PC-3 (cell line): ENCODE measurements around the gene TMEM51. TPM values are rescaled to one million over a fixed set of nuclear protein-coding genes. Genes with fewer than 3 reads are reported as not detected.
A peak's percentile ranks its signal among the peaks of the same experiment; 100 is the strongest.

ENCODE experiments used
- ATAC-seq: fragments of 200-7000 bp; cut with Tn5 transposase; 2 replicates; pipeline ENCODE4 v1.9.1; 2020; ENCODE audit warnings: mild to moderate bottlenecking, moderate library complexity
- BruUV-seq: library from RNA; stranded (reverse); fragments of 400-500 nt; replicated peaks from 2 replicates; lab custom pipeline; 2021; lab: Mats Ljungman, UMichigan
- CTCF ChIA-PET: fragments of 300-600 bp; sonication (Branson Sonifier 250); formaldehyde crosslinking; loops from one replicate; lab custom pipeline; 2022; ENCODE audit warnings: antibody characterized with exemption; lab: Charles Lee
- POLR2A ChIA-PET: fragments of 300-600 bp; sonication (Branson Sonifier 250); formaldehyde crosslinking; loops from one replicate; lab custom pipeline; 2022; ENCODE audit warnings: antibody characterized with exemption; ENCODE audit not compliant: unreplicated experiment; lab: Charles Lee
- DNase-seq: peaks from one replicate; pipeline ENCODE4 v3.0.0-alpha.2; 2015
- H2AFZ ChIP-seq: fragments of 300-600 bp; sonication (generic); 2 replicates; pipeline ENCODE4 v1.6.0; 2016; ENCODE audit warnings: antibody characterized with exemption, low read length
- H3F3A ChIP-seq: fragments of 300-600 bp; sonication (generic); one replicate; pipeline ENCODE4 v1.6.0; 2017; ENCODE audit warnings: antibody characterized with exemption, low read length, control low read depth, mild to moderate bottlenecking; ENCODE audit not compliant: unreplicated experiment
- H3K27ac ChIP-seq: fragments of 300-600 bp; sonication (generic); 2 replicates; pipeline ENCODE4 v1.5.1; 2016; ENCODE audit warnings: mild to moderate bottlenecking, low read length
- H3K27me3 ChIP-seq: fragments of 300-600 bp; sonication (generic); 2 replicates; pipeline ENCODE4 v1.6.1; 2016; ENCODE audit warnings: low read length, mixed read lengths
- H3K36me3 ChIP-seq: fragments of 300-600 bp; sonication (generic); 2 replicates; pipeline ENCODE4 v1.6.1; 2016; ENCODE audit warnings: low read depth, mixed run types, low read length, mixed read lengths
- H3K4me1 ChIP-seq: fragments of 300-600 bp; sonication (generic); 2 replicates; pipeline ENCODE4 v1.5.1; 2016; ENCODE audit warnings: low read length; ENCODE audit not compliant: insufficient read depth
- H3K4me2 ChIP-seq: fragments of 300-600 bp; sonication (generic); 2 replicates; pipeline ENCODE4 v1.6.0; 2016; ENCODE audit warnings: low read length
- H3K4me3 ChIP-seq: fragments of 300-600 bp; sonication (generic); 2 replicates; pipeline ENCODE4 v1.5.1; 2016; ENCODE audit warnings: mild to moderate bottlenecking, low read length, mixed read lengths
- H3K79me2 ChIP-seq: fragments of 300-600 bp; sonication (generic); 2 replicates; pipeline ENCODE4 v1.6.1; 2017; ENCODE audit warnings: low read length, mixed read lengths
- H3K9ac ChIP-seq: fragments of 300-600 bp; sonication (generic); 2 replicates; pipeline ENCODE4 v1.6.0; 2016; ENCODE audit warnings: mild to moderate bottlenecking, low read length
- H3K9me2 ChIP-seq: fragments of 300-600 bp; sonication (generic); replicated peaks from 2 replicates; pipeline ENCODE4 v1.6.1; 2016; ENCODE audit warnings: mixed run types, low read length, mixed read lengths
- H3K9me3 ChIP-seq: fragments of 300-600 bp; sonication (generic); 2 replicates; pipeline ENCODE4 v1.6.1; 2016; ENCODE audit warnings: low read length, mixed read lengths
- H4K20me1 ChIP-seq: fragments of 300-600 bp; sonication (generic); 2 replicates; pipeline ENCODE4 v1.6.1; 2016; ENCODE audit warnings: low read length, mixed read lengths
- EZH2 ChIP-seq: fragments of 300-600 bp; sonication (generic); IDR thresholded peaks from one replicate; pipeline ENCODE4 v1.6.1; 2017; ENCODE audit warnings: antibody characterized with exemption, mild to moderate bottlenecking, low read length; ENCODE audit not compliant: unreplicated experiment
- EZH2phosphoT487 ChIP-seq: fragments of 300-600 bp; sonication (generic); IDR thresholded peaks from 2 replicates; pipeline ENCODE4 v1.6.1; 2018; ENCODE audit warnings: mild to moderate bottlenecking, antibody characterized with exemption, low read length, borderline replicate concordance
- intact Hi-C: fragments of 100-400 bp; cut with micrococcal nuclease; formaldehyde crosslinking; loops from 2 replicates; pipeline ENCODE4 v1.9.0; 2023
- total RNA-seq: library from RNA; depleted of rRNA; stranded (reverse); fragments of >200 nt; gene quantifications from 2 replicates; pipeline ENCODE4 v1.2.3, GENCODE V29; 2014
- TF ChIP-seq, protein P1 (sequence below): fragments of 300-600 bp; sonication (generic); conservative IDR thresholded peaks from 2 replicates; pipeline ENCODE4 v1.5.1; 2017; ENCODE audit warnings: antibody characterized with exemption, low read depth, mild to moderate bottlenecking, low read length

The TMEM51 gene
- total RNA-seq, 1 experiment from 2014 or later, result 20.8 TPM

DNA sequence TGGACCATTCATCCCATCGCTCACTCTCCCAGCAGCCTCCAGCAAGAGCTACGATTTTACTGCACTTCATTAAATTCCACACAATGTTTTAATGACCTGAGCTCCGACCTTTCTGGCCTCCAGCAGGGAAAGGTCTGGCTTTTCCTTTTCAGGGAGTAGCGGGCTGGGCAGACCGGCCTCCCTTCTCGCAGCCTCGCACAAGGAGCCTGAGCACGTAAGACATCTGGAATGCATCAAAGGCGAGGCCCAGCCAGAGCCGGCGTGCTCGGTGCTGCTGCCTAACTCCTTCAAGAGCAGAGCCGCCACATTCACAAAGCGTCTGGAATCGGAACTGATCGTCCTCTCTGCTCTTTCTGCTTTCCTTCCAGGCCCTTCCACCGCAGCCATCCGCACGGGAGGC is 61.0 kb downstream of the TMEM51 start:
- no TSS peak for BruUV-seq

DNA sequence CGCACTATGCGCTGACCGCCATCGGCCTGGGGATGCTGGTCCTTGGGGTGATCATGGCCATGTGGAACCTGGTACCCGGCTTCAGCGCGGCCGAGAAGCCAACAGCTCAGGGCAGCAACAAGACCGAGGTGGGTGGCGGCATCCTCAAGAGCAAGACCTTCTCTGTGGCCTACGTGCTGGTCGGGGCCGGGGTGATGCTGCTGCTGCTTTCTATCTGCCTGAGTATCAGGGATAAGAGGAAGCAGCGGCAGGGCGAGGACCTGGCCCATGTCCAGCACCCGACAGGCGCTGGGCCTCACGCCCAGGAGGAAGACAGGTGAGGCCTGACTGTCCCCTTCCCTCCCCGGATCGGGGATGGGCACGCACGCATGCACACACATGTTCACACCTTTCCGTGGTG is 61.6 kb downstream of the TMEM51 start:
- DNase-seq (no peak), ATAC-seq (no peak)
- H3K9me3 ChIP-seq, result no peaks in the 10 kb centered on the region
- BruUV-seq, result no TSS peak
- H3K36me3 ChIP-seq, result no peaks in the 10 kb centered on the region; the same call in 1 of the 2 replicates
- peaks cover 24% of the 10 kb centered on the region for H3K4me1 ChIP-seq
- H3K4me2 ChIP-seq, result no peak overlapping the region
- no peak for TF ChIP-seq EZH2
- TF ChIP-seq EZH2phosphoT487, result no peak
- TF ChIP-seq, protein P1, sequence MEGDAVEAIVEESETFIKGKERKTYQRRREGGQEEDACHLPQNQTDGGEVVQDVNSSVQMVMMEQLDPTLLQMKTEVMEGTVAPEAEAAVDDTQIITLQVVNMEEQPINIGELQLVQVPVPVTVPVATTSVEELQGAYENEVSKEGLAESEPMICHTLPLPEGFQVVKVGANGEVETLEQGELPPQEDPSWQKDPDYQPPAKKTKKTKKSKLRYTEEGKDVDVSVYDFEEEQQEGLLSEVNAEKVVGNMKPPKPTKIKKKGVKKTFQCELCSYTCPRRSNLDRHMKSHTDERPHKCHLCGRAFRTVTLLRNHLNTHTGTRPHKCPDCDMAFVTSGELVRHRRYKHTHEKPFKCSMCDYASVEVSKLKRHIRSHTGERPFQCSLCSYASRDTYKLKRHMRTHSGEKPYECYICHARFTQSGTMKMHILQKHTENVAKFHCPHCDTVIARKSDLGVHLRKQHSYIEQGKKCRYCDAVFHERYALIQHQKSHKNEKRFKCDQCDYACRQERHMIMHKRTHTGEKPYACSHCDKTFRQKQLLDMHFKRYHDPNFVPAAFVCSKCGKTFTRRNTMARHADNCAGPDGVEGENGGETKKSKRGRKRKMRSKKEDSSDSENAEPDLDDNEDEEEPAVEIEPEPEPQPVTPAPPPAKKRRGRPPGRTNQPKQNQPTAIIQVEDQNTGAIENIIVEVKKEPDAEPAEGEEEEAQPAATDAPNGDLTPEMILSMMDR, result no peak
- H3K9me2 ChIP-seq, result no peaks in the 10 kb centered on the region
- ChIA-PET POLR2A (no interaction called here), CTCF (no interaction called here)
- H2AFZ ChIP-seq, result no peak overlapping the region
- intact Hi-C loops, result no loop called here
- H3K27me3 ChIP-seq, result no peaks in the 10 kb centered on the region
- H3F3A ChIP-seq, result no peaks in the 10 kb centered on the region
- no peaks in the 10 kb centered on the region for H4K20me1 ChIP-seq
- H3K27ac ChIP-seq, result no peak overlapping the region
- H3K79me2 ChIP-seq, result no peaks in the 10 kb centered on the region
- H3K9ac ChIP-seq, result no peak overlapping the region
- H3K4me3 ChIP-seq, result no peak overlapping the region

More for the DNA sequence above, 61.0 kb downstream of the TMEM51 start:
- H3K9ac ChIP-seq, result no peak overlapping the region
- no peaks in the 10 kb centered on the region for H3K9me3 ChIP-seq
- ChIA-PET POLR2A (no interaction called here), CTCF (no interaction called here)
- no peaks in the 10 kb centered on the region for H4K20me1 ChIP-seq
- no peaks in the 10 kb centered on the region for H3K27me3 ChIP-seq
- ATAC-seq (no peak), DNase-seq (no peak)
- H3K4me1 ChIP-seq, result peaks cover 23% of the 10 kb centered on the region
- no peak overlapping the region for H3K4me3 ChIP-seq
- 0 out of 2 replicates have a peak, but pooled peaks cover 2% of the 10 kb centered on the region for H3K79me2 ChIP-seq
- no peaks in the 10 kb centered on the region; the same call in 1 of the 2 replicates for H3K36me3 ChIP-seq
- H3K4me2 ChIP-seq, result no peak overlapping the region
- TF ChIP-seq EZH2, result no peak
- TF ChIP-seq, protein P1, result no peak
- TF ChIP-seq EZH2phosphoT487, result no peak
- no peaks in the 10 kb centered on the region for H3K9me2 ChIP-seq
- intact Hi-C loops, result no loop called here
- H3K27ac ChIP-seq, result no peak overlapping the region
- H3F3A ChIP-seq, result no peaks in the 10 kb centered on the region
- no peak overlapping the region for H2AFZ ChIP-seq

DNA sequence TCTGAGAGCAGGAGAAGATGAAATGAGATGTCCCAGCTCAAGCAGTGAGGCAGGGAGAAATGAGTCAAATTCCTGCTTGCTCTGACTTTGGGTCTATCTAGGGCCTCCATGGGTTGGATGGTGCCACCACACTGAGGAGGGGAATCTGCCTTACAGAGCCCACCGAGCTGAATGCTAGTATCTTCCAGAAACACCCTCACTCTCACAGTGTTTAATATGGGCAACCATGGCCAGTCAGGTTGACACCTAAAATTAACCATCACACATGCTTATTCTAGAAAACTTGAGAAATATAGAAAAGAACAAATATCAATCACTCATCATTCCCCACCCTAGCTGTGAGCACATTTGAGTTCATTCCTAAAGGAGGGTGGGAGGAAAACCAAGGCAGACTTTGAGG is 64.1 kb downstream of the TMEM51 start:
- BruUV-seq, result no TSS peak
- Histone ChIP-seq H3K4me3 (no peak overlapping the region), H3K9me3 (no peaks in the 10 kb centered on the region), H3K79me2 (no peaks in the 10 kb centered on the region), H3K27me3 (no peaks in the 10 kb centered on the region), H3K27ac (peak overlapping the region; percentile 78), H3K4me2 (0 out of 2 replicates have a peak overlapping the region, but pooled peaks have one; percentile 3), H3K4me1 (peaks cover 24% of the 10 kb centered on the region), H3F3A (no peaks in the 10 kb centered on the region), H3K9me2 (no peaks in the 10 kb centered on the region), H4K20me1 (no peaks in the 10 kb centered on the region), H3K36me3 (no peaks in the 10 kb centered on the region; the same call in 1 of the 2 replicates), H3K9ac (no peak overlapping the region), H2AFZ (no peak overlapping the region)
- intact Hi-C loops, result no loop called here
- TF ChIP-seq EZH2 (no peak), EZH2phosphoT487 (no peak)
- TF ChIP-seq, protein P1, result no peak
- CTCF ChIA-PET, result no interaction called here
- DNase-seq (no peak), ATAC-seq (no peak)
- POLR2A ChIA-PET, result no interaction called here
